OCI-LY1 (cell line): ENCODE data around the gene PKD1L1.

Experiments
- EZH2 ChIP-seq: fragments of 200-600 bp; sonication (generic), shearing (Covaris generic); IDR thresholded peaks from 2 replicates; pipeline ENCODE4 v1.8.0; 2017; ENCODE audit warnings: borderline replicate concordance, mixed run types, mild to moderate bottlenecking, antibody characterized with exemption, low read length, moderate library complexity, mixed read lengths
- TF ChIP-seq, protein P1 (sequence below): fragments of 200-600 bp; sonication (generic), shearing (Covaris generic); IDR thresholded peaks from 2 replicates; pipeline ENCODE4 v1.5.1; 2017; ENCODE audit warnings: mild to moderate bottlenecking, antibody characterized with exemption, low read length, moderate library complexity, mixed read lengths

- TF ChIP-seq, protein P1, sequence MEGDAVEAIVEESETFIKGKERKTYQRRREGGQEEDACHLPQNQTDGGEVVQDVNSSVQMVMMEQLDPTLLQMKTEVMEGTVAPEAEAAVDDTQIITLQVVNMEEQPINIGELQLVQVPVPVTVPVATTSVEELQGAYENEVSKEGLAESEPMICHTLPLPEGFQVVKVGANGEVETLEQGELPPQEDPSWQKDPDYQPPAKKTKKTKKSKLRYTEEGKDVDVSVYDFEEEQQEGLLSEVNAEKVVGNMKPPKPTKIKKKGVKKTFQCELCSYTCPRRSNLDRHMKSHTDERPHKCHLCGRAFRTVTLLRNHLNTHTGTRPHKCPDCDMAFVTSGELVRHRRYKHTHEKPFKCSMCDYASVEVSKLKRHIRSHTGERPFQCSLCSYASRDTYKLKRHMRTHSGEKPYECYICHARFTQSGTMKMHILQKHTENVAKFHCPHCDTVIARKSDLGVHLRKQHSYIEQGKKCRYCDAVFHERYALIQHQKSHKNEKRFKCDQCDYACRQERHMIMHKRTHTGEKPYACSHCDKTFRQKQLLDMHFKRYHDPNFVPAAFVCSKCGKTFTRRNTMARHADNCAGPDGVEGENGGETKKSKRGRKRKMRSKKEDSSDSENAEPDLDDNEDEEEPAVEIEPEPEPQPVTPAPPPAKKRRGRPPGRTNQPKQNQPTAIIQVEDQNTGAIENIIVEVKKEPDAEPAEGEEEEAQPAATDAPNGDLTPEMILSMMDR: no peak
- no peak for TF ChIP-seq EZH2
These were observed 139.9 kb downstream of the PKD1L1 start for GRCh38 chr7:47808321-47808720.
